SK-MEL-5 (cell line): Measurements from ENCODE around the gene FAR1. TPM values are rescaled to one million over a fixed set of nuclear protein-coding genes. Genes with fewer than 3 reads are reported as not detected.
A peak's percentile ranks its signal among the peaks of the same experiment; 100 is the strongest.
"Not testable (repeated sequence)": the region's sequence is repeated elsewhere in the genome, so short reads cannot be mapped to it uniquely, and the experiment has no call there.

Experiments
- DNase-seq: peaks from one replicate; pipeline ENCODE4 v3.0.0-alpha.2; 2016; ENCODE audit warnings: low read depth, low spot score
- in situ Hi-C: cut with HindIII; loops from 2 replicates; pipeline ENCODE4 v1.10.0; 2016; ENCODE audit warnings: low sequenced_read_pairs, high pct_unique_total_duplicates, low pct_unique_long_range_greater_than_20kb
- polyA plus RNA-seq, 2 experiments: library from polyadenylated mRNA; depleted of rRNA; stranded (reverse); fragments of >200 nt; gene quantifications; 2 replicates each; pipeline ENCODE4 v1.2.3, GENCODE V29; 2015
- total RNA-seq: library from RNA; depleted of rRNA; stranded (reverse); fragments of >200 nt; shearing (Covaris generic); gene quantifications from 2 replicates; pipeline ENCODE4 v1.2.3, GENCODE V29; 2014; rRNA removed

The FAR1 gene, protein sequence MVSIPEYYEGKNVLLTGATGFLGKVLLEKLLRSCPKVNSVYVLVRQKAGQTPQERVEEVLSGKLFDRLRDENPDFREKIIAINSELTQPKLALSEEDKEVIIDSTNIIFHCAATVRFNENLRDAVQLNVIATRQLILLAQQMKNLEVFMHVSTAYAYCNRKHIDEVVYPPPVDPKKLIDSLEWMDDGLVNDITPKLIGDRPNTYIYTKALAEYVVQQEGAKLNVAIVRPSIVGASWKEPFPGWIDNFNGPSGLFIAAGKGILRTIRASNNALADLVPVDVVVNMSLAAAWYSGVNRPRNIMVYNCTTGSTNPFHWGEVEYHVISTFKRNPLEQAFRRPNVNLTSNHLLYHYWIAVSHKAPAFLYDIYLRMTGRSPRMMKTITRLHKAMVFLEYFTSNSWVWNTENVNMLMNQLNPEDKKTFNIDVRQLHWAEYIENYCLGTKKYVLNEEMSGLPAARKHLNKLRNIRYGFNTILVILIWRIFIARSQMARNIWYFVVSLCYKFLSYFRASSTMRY
- total RNA-seq, result 30.0 and 35.2 TPM in 2 replicates
- 23.2 and 34.5 TPM in 2 replicates for polyA plus RNA-seq (2015; cell fraction: cytosol; rRNA removed)
- 80.8 and 81.8 TPM in 2 replicates for polyA plus RNA-seq (2015; cell fraction: nucleus; rRNA removed)

DNA sequence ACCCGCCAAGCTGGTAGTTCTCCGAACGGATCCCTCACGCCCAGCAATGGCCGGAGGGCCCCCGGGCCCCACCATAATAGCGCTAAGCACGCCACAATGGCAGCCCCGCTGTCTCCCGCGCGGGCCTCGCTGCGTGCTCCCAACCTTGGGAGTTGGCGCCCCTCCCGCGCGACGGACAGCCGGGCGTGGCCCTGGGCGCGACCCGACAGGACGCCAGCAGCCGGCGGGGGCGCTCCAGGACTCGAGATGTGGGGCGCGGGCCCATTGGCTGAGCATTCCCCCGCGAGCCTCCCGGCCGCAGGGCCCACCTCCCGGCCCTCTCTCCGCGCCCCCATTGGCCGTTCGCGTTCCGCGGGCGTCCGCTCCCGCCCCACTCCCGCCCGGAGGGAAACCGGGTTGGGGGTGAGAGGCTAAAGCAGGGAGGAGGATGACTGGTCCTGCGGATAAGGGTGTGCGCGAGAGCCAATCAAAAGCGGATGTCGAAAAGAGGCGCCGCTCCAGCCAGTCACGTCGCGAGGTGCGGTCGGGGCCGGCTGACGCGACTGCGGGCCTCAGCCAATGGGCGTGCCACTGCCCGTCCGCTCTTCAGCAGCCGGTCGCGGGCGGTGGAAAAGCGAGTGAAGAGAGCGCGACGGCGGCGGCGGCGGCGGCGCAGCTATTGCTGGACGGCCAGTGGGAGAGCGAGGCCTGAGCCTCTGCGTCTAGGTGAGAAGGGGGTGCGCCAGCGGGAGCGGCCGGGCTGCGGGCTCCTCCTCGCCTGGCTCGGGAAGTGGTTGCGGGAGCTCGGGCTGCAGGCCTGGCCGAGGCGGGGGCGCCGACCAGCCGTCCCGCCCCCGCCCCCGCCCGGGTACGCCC, at the start of gene FAR1:
FAR1 (plus strand) TSS at position 567 of the 855 bp plus-strand sequence. CDS start 26,098 bp downstream, outside the sequence.
- DNase-seq, result peak; percentile 98
- in situ Hi-C loops, result no loop called here

DNA sequence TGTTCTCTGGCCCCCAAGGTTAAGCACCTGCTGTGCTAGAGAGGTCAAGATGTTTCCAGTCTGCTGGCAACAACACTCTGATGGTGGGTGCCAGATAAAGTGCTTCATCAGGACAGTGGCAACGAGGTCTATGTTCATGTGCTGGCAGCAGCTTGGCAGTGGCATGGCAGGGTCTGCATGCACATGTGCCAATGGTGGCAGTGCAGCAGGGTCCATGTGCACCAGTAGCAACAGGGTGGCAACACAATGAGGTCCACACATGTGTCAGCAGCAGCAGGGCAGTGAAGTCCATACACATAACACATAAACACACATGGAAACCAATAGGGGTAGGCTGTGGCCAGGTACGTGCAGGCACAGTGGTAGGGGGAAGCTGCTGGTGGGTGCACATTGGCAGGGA, 48.4 kb upstream of the FAR1 start:
- no peak for DNase-seq
- in situ Hi-C loops, result no loop called here

DNA sequence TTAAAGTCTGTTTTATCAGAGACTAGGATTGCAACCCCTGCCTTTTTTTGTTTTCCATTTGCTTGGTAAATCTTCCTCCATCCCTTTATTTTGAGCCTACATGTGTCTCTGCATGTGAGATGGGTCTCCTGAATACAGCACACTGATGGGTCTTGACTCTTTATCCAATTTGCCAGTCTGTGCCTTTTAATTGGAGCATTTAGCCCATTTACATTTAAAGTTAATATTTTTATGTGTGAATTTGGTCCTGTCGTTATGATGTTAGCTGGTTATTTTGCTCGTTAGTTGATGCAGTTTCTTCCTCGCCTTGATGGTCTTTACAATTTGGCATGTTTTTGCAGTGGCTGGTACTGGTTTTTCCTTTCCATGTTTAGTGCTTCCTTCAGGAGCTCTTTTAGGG, 41.6 kb upstream of the FAR1 start:
- in situ Hi-C loops, result not testable (repeated sequence)

DNA sequence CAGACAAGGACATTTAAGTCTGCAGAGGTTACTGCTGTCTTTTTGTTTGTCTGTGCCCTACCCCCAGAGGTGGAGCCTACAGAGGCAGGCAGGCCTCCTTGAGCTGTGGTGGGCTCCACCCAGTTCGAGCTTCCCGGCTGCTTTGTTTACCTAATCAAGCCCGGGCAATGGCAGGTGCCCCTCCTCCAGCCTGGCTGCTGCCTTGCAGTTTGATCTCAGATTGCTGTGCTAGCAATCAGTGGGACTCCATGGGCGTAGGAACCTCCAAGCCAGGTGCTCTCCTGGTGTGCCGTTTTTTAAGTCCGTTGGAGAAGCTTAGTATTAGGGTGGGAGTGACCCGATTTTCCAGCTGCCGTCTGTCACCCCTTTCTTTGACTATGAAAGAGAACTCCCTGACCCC, 39.8 kb upstream of the FAR1 start:
- in situ Hi-C loops, DNase-seq: not testable (repeated sequence)

More for the DNA sequence above, 41.6 kb upstream of the FAR1 start:
- not testable (repeated sequence) for DNase-seq

DNA sequence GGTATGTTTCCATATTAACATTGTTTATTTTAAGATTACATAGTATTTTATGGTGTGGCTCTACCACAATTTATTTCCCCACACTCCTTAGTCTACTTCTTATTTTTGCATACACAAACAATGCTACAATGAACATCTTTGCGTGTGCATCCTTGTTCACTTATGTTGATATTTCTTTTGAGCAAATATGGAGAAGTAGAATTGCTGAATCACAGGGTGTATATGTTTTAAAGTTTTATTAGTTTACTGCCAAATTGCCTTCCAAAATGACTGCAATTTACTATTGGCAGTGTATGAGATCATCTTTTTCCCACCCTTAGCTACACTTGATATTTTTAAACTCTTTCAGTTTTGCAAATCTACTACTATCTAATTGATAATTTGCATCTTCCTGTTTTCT, 38.7 kb upstream of the FAR1 start:
- in situ Hi-C loops, result no loop called here
- no peak for DNase-seq

DNA sequence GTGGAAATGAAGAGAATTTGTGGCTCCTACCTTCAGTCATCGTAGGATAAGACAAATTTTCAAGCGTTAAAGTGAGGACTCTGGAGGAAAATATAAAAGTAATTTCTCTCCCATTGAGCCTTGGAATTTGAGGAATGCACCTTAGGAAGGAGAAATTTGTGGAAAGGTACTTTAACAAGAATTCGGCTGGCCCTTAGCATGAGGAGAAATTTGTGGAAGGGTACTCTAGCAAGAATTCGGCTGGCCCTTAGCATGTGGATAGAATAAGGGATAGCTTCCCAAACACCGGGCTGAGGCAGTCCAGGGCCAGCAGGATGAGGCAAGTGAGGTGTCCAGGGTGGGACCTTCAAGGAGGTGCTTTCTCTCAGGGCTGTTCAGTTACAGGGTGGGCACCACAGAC, 33.2 kb upstream of the FAR1 start:
- no peak for DNase-seq
- in situ Hi-C loops, result no loop called here

DNA sequence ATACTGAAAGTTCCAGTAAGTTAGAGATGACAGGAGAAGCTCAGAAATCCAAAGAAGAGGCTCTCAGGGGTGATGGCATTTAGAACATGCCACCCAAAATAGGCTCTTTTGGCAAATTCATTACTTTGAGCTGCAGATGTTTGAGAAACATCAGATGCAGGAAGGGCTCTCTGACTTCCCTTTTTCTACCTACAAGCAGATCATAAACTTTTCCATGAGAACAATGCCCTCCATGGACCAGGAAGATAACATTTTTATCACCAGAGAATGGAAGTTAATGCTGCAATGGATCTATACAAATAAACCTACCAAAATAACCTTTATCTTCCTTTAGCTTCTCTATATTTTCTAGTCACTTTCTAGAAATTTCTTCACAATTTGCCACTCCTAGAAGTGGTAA, 32.7 kb upstream of the FAR1 start:
- in situ Hi-C loops, result no loop called here
- no peak for DNase-seq

DNA sequence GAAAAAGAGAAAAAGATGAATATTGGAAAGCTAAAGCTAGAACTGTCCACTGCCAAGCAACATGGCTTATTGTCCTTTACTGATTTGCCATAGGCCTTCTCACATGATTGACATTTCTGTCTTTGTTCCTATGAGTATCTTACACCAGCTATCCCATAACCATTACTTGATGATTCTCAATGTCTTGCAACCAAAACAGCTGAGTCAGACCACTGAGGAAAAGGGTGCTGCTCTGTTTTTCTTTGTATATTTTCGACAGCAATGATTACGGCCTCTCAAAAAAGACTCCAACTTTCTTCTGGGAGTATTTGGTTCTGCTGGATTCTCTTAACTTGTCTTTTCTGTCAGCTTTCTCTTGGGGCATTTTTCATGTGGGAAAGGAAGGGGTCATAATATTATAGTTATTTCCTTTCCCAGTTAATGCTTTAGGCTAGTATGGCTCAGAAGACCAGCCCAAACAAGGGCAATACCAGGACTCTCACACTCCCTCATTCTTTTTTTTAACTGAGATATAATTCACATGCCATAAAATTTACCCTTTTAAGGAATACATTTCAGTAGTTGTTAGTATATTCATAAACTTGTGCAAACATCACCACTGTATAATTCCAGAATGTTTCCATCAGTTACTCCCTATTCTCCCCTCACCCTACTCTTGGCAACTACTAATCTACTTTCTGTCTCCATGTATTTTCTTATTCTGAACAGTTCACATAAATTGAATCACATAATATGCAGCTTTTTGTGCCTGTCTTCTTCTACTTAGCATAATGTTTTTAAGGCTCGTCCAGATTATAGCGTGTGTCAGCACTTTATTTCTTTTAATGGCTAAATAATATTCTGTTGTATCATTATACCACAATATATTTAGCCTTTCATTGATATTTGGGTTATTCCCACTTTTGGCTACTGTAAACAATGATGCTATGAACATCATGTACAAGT, 31.1 kb upstream of the FAR1 start:
- no peak for DNase-seq
- in situ Hi-C loops, result no loop called here

DNA sequence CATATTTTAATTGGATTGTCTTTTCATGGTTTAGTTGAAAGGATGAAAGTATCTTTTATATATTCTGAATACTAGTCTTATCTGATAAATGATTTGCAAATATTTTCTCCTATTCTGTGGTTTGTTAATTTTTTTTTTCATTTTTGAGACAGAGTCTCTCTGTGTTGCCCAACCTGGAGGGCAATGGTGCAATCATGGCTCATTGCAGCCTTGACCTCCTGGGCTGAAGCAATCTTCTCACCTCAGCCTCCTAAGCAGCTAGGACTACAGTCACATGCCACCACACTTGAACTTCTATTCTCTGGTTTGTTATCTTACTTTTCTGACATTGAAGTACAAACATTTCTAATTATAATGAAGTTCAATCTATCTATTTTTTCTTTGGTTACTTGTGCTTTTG, 30.0 kb upstream of the FAR1 start:
- DNase-seq, result no peak
- in situ Hi-C loops, result no loop called here

DNA sequence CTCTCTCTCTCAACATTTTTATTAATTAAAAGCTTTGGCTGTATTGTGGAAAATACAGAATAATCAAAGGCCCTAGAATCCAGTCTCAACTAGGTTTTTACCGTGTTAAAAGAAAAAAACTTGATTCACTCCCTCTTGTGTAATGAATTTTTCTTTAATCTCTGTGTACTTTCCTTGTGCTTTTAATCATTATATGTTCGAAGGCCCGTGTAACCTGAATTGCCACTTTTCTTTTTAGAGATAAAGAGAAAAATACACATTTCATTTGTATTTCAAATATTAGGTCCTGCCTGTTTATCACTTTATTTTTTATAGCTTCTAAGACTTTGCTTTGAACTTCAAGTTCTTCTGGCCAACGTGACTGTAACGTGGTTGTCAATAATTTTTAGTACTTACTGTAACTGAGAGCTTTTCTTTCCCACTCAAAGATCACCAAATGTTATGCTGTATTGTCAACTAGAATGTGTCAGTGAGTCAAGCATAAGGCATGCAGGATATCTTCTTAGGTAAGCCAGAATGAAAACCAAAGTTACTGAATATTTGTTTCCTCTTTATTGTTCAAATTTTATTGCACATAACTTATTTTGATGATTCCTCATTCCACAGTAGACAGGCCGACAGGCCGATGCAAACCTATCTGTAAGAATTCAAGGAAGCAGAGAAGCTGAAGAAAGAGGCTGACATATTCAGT, 23.3 kb upstream of the FAR1 start:
- in situ Hi-C loops, result no loop called here
- no peak for DNase-seq

DNA sequence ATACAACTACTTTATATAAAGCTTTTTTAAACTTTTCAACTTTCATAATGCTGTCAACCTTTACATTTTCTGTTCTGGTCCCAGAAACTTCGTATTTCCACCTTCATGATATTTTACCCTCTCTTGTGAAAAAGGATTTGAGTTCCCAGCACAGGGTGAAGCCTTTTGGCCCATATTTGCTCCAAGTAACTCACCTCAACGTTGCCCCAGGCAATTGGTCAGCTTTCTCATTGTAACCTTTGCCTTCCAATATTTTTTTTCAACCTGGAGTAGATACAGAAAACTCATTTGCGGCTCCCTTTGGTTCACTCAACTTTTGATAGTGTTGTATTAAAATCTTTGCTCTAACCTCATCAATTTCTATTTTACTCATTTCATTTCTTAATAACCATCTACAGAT, 21.1 kb upstream of the FAR1 start:
- DNase-seq, result no peak
- in situ Hi-C loops, result no loop called here

DNA sequence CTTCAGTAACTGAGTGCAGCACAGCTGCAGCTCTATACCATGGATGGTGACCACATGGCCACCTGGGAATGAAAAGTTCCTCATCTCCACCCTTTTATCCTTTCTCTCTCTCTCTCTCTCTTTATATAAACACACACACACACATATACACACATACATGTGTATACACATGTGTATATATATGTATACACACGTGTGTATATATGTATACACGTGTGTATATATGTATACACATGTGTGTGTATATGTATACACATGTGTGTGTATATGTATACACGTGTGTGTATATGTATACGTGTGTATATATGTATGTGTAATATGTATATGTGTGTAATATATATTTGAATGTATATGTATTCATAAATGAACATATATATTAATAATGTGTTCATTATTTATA, 18.8 kb upstream of the FAR1 start:
- in situ Hi-C loops, result no loop called here
- no peak for DNase-seq

DNA sequence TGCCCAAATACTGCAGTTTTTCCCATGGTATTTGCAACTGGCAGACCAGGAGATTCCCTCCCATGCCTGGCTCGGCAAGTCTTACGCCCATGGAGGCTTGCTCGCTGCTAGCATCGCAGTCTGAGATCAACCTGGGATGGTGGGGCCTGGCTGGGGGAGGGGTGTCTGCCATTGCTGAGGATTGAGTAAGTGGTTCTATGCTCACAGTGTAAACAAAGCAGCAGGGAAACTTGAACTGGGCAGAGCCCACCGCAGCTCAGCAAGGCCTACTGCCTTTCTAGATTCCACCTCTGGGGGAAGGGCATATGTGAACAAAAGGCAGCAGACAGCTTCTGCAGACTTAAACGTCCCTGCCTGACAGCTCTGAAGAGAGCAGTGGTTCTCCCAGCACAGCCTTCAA, 17.0 kb upstream of the FAR1 start:
- DNase-seq, in situ Hi-C loops: not testable (repeated sequence)

DNA sequence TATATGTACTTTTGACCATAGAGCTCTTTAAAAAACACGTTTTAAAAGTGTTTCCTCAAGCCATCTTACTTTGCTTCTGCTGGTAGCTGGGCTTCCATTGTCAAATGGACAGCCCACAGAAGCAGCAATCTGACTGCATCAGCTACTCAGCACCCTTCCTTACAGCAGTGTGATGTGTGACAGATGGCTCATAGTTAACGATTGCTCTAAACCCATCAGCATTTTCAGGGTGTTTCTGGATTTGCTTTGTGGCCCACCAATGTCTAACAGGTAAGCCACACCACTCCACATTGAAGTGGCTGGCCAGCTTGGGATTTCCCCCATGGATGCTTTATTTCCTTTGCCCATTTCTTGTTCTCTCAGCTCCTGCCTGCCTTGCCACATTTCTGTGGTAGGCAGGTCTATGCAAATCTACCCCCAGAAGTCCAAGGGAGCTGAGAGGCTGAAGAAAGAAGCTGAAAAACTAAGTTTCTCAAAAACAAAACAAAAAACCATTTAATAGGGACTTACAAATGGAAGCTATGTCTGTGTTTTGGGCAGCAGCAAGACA, 7.3 kb upstream of the FAR1 start:
- in situ Hi-C loops, result no loop called here
- DNase-seq, result no peak

DNA sequence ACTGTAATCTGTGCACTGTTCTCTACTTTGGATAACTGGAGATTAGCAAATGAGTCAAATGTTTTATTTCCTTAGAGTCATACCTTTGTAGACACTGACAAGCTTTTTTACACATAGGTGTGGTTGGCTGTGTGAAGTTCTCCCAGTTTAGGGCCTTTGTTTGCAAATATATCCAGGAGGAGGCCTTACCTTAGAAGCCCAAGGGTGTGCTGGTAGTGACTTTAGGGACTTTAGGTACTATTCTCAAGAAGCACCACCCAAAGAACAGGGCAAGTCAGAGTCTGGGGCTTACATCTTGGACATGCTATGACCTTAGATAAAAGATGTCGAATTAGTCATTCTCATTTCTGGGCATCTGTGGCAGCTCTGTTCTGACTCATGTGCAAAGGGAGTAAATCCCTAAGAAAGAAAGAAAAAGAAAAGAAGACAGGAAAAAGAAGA, 4.8 kb upstream of the FAR1 start:
- in situ Hi-C loops, result no loop called here
- no peak for DNase-seq

DNA sequence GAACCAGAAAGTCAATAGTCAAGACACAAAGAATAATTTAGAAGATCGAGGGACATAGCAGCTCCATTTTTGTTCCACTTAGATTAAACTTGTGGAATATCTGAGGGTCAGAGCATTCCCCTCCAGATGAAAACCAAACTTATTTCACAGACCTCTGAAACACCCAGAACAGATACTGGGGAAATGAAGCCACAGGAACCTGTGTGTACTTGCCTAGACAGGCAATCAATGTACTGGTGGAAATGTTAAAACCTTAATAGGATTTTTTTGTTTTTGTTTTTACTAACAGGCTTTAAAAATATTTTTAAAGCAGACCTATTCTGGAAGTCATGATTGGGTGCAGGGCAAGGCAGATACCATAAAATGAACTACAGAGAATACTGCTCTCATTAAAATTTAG, 4.1 kb upstream of the FAR1 start:
- in situ Hi-C loops, result no loop called here
- DNase-seq, result no peak
